ENCODE results near the gene IARS2. TPM values are rescaled to one million over a fixed set of nuclear protein-coding genes. Genes with fewer than 3 reads are reported as not detected.
"Not testable (repeated sequence)": the region's sequence is repeated elsewhere in the genome, so short reads cannot be mapped to it uniquely, and the experiment has no call there.

Gene IARS2
- polyA plus RNA-seq, 1 experiment, result 33.8 TPM

DNA sequence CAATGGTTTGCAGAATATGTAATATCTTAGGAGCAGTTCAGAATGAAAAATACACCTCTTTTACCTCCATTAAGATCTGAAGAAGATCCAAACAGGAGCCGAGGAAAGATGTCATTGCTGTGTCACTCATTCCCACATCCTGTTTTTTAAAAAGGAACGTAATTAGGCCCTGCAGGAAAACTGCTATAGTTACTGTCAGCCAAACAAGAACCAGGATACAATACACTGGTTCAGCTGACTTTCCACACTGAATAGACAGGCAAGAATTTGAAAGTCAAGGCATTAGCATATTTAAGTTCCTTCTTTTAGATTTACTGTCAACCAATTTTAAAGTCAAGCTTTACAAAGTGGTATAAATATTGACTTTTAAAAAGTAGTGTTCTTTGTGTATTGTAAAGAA, 63.8 kb downstream of the IARS2 start:
- TF ChIP-seq, protein P1, sequence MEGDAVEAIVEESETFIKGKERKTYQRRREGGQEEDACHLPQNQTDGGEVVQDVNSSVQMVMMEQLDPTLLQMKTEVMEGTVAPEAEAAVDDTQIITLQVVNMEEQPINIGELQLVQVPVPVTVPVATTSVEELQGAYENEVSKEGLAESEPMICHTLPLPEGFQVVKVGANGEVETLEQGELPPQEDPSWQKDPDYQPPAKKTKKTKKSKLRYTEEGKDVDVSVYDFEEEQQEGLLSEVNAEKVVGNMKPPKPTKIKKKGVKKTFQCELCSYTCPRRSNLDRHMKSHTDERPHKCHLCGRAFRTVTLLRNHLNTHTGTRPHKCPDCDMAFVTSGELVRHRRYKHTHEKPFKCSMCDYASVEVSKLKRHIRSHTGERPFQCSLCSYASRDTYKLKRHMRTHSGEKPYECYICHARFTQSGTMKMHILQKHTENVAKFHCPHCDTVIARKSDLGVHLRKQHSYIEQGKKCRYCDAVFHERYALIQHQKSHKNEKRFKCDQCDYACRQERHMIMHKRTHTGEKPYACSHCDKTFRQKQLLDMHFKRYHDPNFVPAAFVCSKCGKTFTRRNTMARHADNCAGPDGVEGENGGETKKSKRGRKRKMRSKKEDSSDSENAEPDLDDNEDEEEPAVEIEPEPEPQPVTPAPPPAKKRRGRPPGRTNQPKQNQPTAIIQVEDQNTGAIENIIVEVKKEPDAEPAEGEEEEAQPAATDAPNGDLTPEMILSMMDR (IDR thresholded peaks at IDR 0.05; ENCODE audit: low read depth, low read length), result no peak
- Histone ChIP-seq H3K9me3 (ENCODE audit: control insufficient read depth, insufficient read depth, low read length) (no peaks in the 10 kb centered on the region), H3K27ac (ENCODE audit: low read depth, low read length) (no peak overlapping the region), H3K27me3 (ENCODE audit: control insufficient read depth, insufficient read depth, low read length) (no peaks in the 10 kb centered on the region), H3K4me3 (ENCODE audit: low read depth, low read length) (no peak overlapping the region)
- POLR2A ChIA-PET, result no interaction called here
- CTCF ChIA-PET, result no interaction called here
- DNase-seq (ENCODE audit: low read depth, low spot score), result no peak

DNA sequence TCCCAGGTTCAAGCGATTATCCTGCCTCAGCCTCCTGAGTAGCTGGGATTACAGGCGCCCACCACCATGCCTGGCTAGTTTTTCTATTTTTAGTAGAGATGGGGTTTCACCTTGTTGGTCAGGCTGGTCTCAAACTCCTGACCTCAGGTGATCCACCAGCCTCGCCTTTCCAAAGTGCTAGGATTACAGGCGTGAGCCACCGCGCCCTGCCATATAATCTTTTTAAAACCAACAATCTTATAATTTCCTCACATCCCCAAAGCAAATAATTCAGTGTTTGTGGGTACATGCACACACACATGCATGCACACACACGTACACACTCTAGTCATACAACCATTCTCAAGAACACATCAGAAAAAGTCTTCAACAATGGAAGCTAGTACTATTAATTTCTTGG, 64.6 kb downstream of the IARS2 start:
- not testable (repeated sequence) for DNase-seq (ENCODE audit: low read depth, low spot score); H3K27ac ChIP-seq (ENCODE audit: low read depth, low read length); H3K9me3 ChIP-seq (ENCODE audit: control insufficient read depth, insufficient read depth, low read length); H3K27me3 ChIP-seq (ENCODE audit: control insufficient read depth, insufficient read depth, low read length); H3K4me3 ChIP-seq (ENCODE audit: low read depth, low read length)
- CTCF ChIA-PET, result interaction anchor here (1.2 kb wide), 1 partner anchor 9 kb away, joined by 3 read pairs; no protein-coding TSS in a partner anchor
- POLR2A ChIA-PET, result interaction anchor here (0.5 kb wide), 1 partner anchor 17 kb away, joined by 9 read pairs; no protein-coding TSS in a partner anchor

DNA sequence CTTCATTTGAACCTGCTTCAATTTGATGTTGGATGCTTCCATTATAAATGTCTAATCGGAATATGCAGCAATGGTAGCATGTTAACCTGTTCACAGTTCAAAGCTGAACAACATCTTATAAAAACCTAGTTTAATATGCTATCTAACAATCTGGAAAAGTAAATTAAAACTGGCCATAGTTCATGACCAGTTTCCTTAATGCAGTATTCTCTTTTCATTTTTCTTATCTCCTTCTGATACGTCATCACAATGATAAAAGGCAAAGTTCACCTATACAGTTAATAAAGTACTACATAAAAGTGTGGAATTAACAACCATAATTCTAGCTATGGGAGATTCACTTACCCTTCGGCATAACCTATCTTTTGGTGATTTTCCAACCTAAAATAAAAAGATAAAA, 65.1 kb downstream of the IARS2 start:
- TF ChIP-seq, protein P1 (IDR thresholded peaks at IDR 0.05; ENCODE audit: low read depth, low read length), result no peak
- no peak for DNase-seq (ENCODE audit: low read depth, low spot score)
- no peaks in the 10 kb centered on the region for H3K27me3 ChIP-seq (ENCODE audit: control insufficient read depth, insufficient read depth, low read length)
- no peak overlapping the region for H3K4me3 ChIP-seq (ENCODE audit: low read depth, low read length)
- ChIA-PET CTCF (interaction anchor here (0.9 to 1.2 kb wide), 3 partner anchors 9 to 27 kb away, joined by 3 read pairs; no protein-coding TSS in a partner anchor), POLR2A (interaction anchor here (0.5 kb wide), 1 partner anchor 18 kb away, joined by 9 read pairs; no protein-coding TSS in a partner anchor)
- no peaks in the 10 kb centered on the region for H3K9me3 ChIP-seq (ENCODE audit: control insufficient read depth, insufficient read depth, low read length)
- H3K27ac ChIP-seq (ENCODE audit: low read depth, low read length), result no peak overlapping the region

DNA sequence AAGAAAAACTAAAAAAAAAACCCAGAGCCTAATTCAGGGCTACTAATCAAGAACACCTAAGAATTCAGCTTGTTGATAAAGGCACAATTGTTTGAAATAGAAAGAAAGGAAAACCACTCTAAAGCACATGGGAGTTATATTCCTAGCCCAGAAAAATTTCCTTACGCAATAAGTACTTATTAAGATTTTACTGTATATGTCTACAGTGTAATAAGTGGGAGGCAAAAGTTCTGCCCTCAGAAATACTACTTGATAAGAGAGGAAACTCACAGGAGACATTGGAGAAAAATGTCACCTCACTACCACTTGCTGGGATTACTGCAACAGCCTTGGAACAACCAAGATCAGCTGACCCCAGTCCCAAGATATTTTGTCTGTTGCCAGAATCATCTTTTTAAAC, 66.1 kb downstream of the IARS2 start:
- Histone ChIP-seq H3K4me3 (ENCODE audit: low read depth, low read length) (no peak overlapping the region), H3K9me3 (ENCODE audit: control insufficient read depth, insufficient read depth, low read length) (no peaks in the 10 kb centered on the region), H3K27ac (ENCODE audit: low read depth, low read length) (no peak overlapping the region), H3K27me3 (ENCODE audit: control insufficient read depth, insufficient read depth, low read length) (no peaks in the 10 kb centered on the region)
- DNase-seq (ENCODE audit: low read depth, low spot score), result no peak
- CTCF ChIA-PET, result interaction anchor here (1.1 to 1.2 kb wide), 2 partner anchors 14 to 33 kb away, joined by 3 read pairs; no protein-coding TSS in a partner anchor
- POLR2A ChIA-PET, result no interaction called here
- TF ChIP-seq, protein P1 (IDR thresholded peaks at IDR 0.05; ENCODE audit: low read depth, low read length), result no peak

DNA sequence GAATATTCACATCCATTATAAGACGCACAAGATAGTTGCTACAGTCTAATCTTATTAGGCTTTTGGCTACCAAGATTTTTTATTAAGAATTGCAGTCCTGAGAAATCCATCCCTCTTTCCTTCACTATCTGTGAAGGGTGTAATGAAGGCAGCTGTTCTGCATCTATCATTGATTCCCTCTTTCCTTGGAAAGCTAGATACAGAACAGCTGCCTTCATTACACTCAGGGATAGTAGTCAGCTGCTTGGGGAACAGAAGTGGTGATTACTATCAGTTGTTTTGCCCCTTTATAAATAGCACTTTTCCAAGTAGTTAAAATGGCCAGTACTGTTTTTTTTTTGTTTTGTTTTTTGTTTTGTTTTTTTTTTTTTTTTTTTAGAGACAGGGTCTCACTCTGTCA, 70.2 kb downstream of the IARS2 start:
- Histone ChIP-seq H3K27ac (ENCODE audit: low read depth, low read length) (no peak overlapping the region), H3K9me3 (ENCODE audit: control insufficient read depth, insufficient read depth, low read length) (no peaks in the 10 kb centered on the region), H3K4me3 (ENCODE audit: low read depth, low read length) (no peak overlapping the region), H3K27me3 (ENCODE audit: control insufficient read depth, insufficient read depth, low read length) (no peaks in the 10 kb centered on the region)
- TF ChIP-seq, protein P1 (IDR thresholded peaks at IDR 0.05; ENCODE audit: low read depth, low read length), result no peak
- ChIA-PET POLR2A (no interaction called here), CTCF (interaction anchor here (0.9 kb wide), 1 partner anchor 173 kb away, joined by 3 read pairs; no protein-coding TSS in a partner anchor)
- DNase-seq (ENCODE audit: low read depth, low spot score), result no peak
